GM12872 (cell line): Measurements from ENCODE around the gene RPGRIP1.

ENCODE experiments used
- CTCF ChIP-seq: IDR thresholded peaks from 3 replicates; pipeline ENCODE4 v1.5.1; 2011; ENCODE audit warnings: low read depth, mild to moderate bottlenecking, low read length, moderate library complexity; ENCODE audit not compliant: insufficient read depth

RPGRIP1 gene

GRCh38 chr14:21255385-21256101 lies 24.3 kb upstream of the RPGRIP1 start:
- TF ChIP-seq CTCF = no peak

- TF ChIP-seq CTCF = no peak
Measured at GRCh38 chr14:21256539-21257393, 23.1 kb upstream of the RPGRIP1 start.

DNA sequence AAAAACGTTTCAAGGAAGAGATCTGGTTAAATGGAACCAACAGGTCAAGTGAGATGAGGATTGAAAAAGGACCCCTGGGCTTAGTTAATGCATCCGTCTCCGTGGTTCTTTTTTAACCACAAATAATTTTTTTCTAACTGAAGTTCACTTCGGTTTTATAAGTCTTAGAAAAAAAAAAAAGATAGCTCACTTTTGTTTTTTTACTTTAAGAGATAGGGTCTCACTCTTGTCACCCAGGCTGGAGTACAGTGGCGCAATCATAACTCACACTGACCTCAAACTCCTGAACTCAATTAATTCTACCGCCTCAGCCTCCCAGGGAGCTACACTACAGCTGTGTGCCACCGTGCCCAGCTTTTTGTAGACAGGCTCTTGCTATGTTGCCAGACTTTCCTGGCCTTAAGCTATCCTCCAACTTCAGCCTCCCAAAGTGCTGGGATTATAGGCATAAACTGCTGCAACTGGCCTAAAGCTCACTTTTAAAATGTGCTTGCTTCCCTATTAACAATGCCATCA lies 22.4 kb upstream of the RPGRIP1 start:
- TF ChIP-seq CTCF = no peak

GRCh38 chr14:21258005-21258888 lies 21.6 kb upstream of the RPGRIP1 start:
- TF ChIP-seq CTCF = no peak

DNA sequence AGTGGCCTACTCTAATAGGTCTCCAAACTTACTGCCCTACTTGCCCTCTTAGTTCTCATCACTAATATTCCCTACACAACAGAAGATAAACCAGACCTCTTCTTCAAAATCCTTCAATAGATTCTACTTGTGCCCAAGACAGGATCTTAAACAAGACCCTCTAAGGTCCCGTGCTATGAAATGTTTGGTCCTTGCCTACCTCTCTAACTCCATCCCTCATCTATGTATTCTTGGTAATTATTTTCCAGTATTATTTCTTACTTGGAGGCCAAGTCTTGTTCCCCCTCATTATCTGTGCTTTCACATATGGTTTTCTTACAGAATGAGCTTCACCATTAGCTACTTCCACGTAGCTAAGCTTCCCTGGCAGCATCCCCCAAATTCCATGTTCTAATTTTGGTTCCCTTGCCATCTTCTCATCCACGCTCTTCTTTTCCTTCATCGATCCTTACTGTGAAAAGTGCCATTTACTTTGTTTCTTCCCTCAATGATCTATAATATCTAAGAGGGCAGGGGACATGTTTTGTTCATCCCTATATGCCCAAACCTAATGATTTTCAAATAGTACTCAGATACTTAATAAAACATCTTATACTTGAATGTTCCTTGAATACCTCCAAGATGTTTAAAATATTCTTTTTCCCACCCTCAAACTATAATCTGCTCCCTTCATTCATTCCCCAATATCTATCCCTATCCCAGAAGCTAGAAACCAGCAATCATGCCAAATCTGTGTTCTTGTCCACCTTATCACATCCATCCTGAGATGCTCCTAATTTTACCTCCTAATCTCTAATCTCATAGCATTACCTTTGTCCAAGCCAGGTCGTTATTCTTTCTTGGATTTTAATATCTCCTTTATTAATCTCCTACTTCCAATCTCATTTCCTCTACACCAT lies 20.7 kb upstream of the RPGRIP1 start:
- TF ChIP-seq CTCF = no peak

GRCh38 chr14:21261824-21262223 lies 18.1 kb upstream of the RPGRIP1 start:
- no peak for TF ChIP-seq CTCF
